Left ventricle myocardium superior (tissue), 1 donor: Measurements from ENCODE around the gene ASB13. TPM values are rescaled to one million over a fixed set of nuclear protein-coding genes. Genes with fewer than 3 reads are reported as not detected.
"Not testable (repeated sequence)": the region's sequence is repeated elsewhere in the genome, so short reads cannot be mapped to it uniquely, and the experiment has no call there.

ENCODE experiments used
- ATAC-seq: fragments of 200-7000 bp; cut with Tn5 transposase; one replicate; pipeline ENCODE4 v1.9.1; 2020; ENCODE audit warnings: mild to moderate bottlenecking, moderate library complexity
- DNase-seq: peaks from one replicate; pipeline ENCODE4 v3.0.0-alpha.2; 2020
- intact Hi-C: fragments of 100-400 bp; cut with micrococcal nuclease; formaldehyde crosslinking; loops from one replicate; pipeline ENCODE4 v1.11.0; 2022
- total RNA-seq: library from RNA; stranded (reverse); fragmentation: NEBNext Ultra II Directional; extraction: Animal tissue kit (Norgen Biotek cat#: 25700); gene quantifications from one replicate; pipeline ENCODE4 v1.2.1, GENCODE V29; 2021
- donor health status: DM: no; HTN: yes; CAD: no; lungs with severe emphysema.

The ASB13 gene
- total RNA-seq, 1 donor from 2014 or later, result 16.4 TPM

DNA sequence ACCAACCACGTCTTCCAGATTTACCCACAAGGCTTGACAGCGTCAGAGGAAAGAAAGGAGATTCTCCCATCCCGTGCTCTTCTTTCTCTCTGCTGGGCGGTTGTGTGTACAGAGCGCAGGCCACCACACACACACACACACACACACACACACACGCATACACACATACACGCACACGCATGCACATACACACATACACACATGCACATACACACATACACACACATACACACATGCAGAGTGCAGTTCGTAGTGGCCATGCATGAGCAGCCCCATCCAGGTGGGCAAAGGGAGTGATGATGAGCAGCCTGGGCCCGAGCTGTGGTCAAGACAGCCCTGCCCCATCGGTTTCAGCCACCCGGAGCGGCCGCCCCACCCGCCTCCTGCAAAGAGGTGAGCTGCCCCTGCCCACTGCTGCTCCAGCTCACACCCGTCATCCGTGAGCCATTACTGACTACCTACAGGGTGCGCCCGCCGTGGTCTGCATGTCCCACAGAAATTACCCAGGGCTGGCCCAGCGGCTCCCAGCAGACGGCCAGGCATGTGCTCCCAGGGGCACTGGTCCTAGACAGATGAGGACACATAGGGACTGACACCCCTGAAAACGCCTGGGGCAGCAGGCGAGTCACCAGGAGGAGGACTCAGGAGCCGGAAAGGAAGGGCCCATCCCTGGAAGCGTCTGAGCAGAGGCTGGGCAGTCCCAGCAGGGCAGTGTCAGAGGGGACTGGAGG lies 69.6 kb downstream of the ASB13 start:
- ATAC-seq, result no peak
- DNase-seq, result no peak
- intact Hi-C loops, result no loop called here

DNA sequence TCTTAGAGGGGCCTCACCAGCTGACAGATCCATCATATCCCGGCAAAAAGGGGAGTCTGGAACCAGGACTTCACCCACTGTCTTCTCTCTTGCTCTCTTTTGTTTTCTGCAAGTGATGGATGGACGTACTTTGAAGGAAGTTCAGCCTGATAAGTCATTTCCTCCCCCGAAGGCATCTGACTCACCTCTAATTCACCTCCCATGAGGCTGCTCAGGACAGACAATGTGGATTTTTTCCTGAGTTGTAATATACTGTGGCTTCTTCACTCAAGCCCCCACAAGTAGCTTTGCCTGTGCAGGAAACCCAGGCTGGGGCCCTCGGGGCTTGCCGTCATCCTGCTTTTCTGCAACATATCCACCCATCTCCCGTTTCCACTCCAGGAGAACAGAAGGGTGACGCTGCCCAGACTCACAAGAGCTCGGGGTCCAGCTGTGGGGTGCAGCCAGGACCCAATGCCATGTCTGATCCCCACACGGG lies 70.4 kb downstream of the ASB13 start:
- DNase-seq (no peak), ATAC-seq (no peak)
- intact Hi-C loops, result no loop called here

DNA sequence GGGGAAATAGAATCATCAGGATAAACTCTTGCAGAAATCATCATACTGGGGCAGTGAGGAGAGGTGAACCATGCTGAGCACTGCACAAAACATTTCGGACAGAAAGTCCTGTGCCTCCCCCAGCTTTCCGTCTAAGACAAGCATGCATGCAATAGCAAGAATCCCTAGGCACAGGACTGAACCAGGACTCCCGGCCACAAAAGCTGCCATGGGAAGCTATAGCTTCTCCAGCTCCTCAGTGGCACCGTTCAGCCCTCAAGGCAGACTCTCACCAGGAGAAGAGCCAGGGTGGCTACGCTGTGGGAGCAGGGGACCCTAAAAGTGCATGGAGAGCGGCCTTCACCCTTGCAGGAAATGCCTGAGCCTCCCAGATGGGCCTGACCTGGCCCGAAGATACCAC lies 70.8 kb downstream of the ASB13 start:
- no peak for DNase-seq
- intact Hi-C loops, result no loop called here
- ATAC-seq, result no peak

DNA sequence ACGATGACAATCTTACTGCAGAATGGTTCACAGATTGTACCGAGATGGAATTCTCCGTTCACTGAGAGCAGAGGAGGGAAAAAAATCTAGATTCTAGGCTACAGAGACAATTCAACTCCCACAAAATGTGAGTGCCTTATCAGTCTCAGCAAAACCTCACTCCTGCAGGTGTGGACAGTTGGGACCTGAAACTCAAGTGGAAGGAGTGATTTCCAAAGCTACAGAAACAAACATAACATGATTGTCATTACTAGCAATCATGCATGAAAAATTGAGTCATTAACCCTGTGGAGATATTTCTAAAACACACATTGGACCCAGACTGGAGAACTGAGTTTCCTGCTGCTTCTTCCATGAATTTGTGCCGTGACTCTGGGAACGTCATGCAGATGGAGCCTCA lies 71.3 kb downstream of the ASB13 start:
- ATAC-seq (no peak), DNase-seq (no peak)
- intact Hi-C loops, result no loop called here

DNA sequence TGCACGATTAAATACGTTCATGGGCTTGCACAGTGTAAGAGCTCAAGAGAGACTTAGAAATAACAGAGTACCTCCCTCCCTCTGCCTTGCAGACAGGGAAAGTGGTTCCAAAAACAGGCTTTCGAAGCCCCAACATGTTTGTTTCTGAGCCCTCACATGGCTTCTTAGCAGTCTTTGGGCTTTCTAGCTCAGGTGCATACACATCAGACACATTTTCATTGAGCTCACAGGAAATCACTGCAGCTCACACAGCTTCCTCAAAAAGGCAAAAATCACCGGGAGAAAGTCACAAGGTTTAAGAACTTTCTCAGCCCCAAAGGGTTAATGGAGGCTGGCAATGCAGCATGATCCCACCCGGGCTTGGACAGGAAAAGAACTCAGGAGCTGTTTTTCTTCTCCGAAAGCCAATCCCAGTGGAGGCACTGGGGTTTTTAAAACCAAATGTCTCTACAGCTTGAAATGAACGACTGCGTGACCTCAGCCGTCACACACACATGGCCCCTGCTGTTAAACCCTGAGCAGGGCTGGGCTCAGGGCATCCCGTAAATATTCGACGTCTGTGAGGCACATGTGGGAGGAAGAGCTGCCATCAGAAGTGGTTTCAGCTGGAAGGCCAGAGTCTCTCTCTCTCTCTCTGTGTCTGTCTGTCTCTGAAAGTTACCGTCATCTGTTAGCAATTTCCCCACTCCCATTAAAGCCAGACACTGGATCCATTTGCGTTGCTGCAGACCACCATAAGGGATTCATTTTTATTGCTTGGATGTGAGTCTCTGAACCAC lies 71.9 kb downstream of the ASB13 start:
- no peak for DNase-seq
- ATAC-seq, result peak; percentile 40
- intact Hi-C loops, result no loop called here

DNA sequence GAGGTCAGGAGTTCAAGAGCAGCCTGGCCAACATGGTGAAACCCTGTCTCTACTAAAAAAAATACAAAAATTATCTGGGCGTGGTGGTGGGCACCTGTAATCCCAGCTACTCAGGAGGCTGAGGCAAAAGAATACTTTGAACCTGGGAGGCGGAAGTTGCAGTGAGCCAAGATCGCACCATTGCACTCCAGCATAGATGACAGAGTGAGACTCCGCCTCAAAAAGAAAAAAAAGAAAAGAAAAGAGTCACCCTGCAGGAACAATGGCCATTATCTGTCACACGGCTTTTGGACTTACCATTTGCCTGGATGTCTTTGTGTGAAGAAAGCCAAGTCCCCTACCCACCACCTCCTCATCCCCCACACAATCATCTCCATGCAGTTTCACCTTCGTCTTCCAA lies 73.0 kb downstream of the ASB13 start:
- ATAC-seq, DNase-seq, intact Hi-C loops: not testable (repeated sequence)

DNA sequence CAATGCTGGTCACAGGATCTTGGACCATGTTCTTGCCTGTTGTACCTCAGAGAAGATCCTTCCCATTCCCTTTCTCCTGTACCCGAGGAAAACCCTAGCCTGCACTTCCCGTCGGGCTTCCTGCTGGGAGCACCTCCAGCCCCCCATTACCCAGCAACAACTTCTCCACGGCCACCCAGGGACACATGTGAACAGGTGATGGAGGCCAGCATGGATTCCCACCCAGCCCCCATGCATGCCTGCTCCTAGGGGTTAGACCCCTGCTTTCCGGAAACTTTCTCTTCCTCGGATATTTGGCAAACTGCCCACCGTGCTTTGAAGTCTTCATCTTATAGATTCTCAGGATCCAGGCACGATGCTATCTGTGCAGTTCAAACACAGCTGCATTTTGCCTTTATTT lies 74.3 kb downstream of the ASB13 start:
- no peak for DNase-seq
- intact Hi-C loops, result no loop called here

DNA sequence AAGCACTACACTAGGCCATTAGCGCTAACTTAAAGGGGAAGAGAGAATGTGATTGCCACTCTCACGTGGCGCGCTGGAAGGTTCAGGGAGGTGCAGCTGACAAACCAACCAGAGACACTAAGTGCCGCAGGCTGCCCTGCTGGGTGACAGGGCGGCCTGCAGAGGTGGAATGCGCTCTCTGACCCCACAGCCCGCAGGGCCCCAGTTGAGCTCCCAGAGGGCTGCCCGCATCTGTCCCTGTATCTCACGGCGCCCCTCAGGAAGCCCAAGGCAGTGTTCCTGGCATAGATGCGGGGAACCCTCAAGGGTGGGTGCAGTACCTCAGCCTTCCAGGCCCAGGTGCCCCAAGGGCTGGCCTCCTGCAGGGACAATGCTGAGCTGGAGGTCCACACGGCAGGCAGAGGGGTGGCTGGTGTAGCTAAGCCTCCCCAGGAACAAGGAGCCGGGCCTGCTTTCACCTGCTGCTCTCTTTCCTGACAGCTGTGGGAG lies 75.0 kb downstream of the ASB13 start:
- no peak for DNase-seq
- intact Hi-C loops, result no loop called here
- no peak for ATAC-seq

More for the DNA sequence above, 74.3 kb downstream of the ASB13 start:
- ATAC-seq, result no peak

DNA sequence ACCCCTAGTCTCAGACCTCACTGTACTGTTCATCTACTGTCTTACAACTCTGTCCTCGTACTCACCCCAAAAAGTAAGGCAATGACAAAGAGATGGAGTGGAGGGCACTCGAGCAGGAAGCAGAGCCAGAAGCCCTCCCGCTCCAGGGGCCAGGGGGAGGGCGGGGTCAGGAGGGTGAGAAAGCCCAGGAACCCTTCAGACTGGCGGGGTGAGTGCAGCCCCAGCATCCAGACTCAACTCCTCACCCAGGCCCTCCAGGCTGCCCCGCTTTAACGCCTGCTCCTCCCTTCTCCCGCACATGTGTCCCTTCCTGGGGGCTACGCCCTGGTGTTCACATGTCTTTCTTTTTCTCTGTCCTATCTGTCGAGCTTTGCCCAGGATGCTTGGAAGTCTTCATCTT lies 75.6 kb downstream of the ASB13 start:
- intact Hi-C loops, result no loop called here
- no peak for DNase-seq
- no peak for ATAC-seq

DNA sequence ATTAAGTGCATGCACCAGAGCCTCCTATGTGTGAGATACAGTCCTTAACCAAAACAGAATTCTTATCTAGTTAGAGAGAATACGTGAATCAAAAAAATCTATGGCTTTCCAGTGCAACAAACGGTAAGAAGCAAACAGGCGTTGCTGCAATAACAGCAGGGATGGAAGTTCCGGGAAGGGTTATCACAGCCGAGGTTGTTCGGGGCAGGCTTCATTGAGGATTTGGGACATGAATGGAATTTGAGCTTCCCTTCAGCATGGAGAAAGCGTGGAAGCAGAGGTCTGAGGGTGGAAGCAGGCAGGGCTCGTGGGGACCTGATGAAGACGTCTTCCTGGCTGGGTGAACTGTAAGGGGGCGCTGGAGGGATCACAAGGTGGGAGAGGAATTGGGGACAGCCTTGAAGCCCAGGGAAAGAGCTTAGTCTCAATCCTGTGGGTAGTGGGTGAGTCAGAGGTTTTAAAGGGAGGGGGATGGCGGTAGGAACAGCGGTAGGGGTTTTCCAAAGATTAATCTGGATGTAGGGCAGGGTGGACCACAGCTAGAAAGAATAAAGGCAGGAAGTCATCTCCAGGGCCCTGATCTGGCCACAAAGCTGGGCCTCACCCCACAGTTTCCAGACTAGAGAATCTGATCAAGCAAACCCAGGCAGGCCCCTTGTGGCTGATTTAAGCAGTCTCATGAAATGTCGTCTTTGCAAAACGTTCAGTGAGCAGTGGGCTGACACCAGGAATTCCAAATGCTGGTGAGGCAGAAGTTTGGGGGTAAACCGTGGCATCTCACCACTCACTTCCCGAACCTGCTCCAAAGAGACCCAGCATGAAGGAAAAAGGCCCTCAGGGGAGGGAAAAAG lies 76.5 kb downstream of the ASB13 start:
- ATAC-seq, result no peak
- no peak for DNase-seq
- intact Hi-C loops, result no loop called here

DNA sequence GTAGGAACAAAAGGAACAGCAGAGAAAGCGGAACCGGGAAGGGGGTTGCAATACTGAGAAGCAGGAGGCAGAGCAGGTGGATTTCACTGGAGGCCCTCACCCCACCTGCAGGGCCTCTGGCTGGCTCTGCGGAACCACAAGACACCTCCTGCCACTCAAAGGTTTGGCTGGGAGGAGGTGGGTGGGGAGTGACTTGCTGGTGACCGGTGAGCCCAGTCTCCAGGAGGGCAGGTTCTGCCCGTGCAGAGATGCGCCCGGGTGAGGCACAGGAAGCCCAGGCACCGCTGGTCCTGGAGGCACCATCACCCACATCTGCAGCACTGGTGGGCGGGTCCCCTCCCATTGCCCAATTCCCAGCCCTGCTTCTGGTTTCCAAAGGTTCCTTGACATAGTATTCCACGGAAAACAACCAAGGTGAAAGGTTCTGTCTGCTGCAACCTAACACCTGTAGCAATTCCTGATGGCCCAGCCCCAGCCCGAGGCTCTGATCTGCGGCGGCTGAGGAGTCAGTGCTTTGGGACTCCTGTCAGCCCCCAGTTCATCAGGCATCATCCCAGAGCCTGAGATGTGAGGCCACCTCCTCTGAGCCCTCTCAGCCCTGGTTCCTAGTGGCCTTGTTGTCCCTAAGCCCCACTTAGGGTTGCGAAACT lies 77.3 kb downstream of the ASB13 start:
- no peak for DNase-seq
- no peak for ATAC-seq

More for the DNA sequence above, 77.3 kb downstream of the ASB13 start:
- intact Hi-C loops, result no loop called here

Other genes with a start within 250 kb of the ASB13 start
- not detected for gene CALML5, start 167.0 kb downstream of the ASB13 start, total RNA-seq
- not detected for gene CALML3, start 141.6 kb downstream of the ASB13 start, total RNA-seq
- 33.6 TPM for gene TASOR2, start 18.2 kb upstream of the ASB13 start, total RNA-seq
- 107 TPM for gene GDI2, start 146.8 kb upstream of the ASB13 start, total RNA-seq
- 3.8 TPM for gene ANKRD16, start 223.3 kb upstream of the ASB13 start, total RNA-seq
- gene FBH1, start 223.6 kb upstream of the ASB13 start, total RNA-seq, result 78.7 TPM